ENCODE measurements around the gene MCOLN1. TPM values are rescaled to one million over a fixed set of nuclear protein-coding genes. Genes with fewer than 3 reads are reported as not detected.
"Not testable (repeated sequence)": the region's sequence is repeated elsewhere in the genome, so short reads cannot be mapped to it uniquely, and the experiment has no call there.

Gene MCOLN1
- total RNA-seq, 2 experiments from 2014 or later = 7.9 to 9.2 TPM

GRCh38 chr19:7535047-7535997 lies 12.9 kb downstream of the MCOLN1 start, which contains the start of gene PNPLA6:
PNPLA6 (plus strand) TSS chr19:7535717; CDS start chr19:7535789, 72 bp downstream.
- peak within 1 kb of the TSS; percentile 91 for H3K27ac Mint-ChIP-seq
- peaks cover 13% of the 10 kb centered on the region for H3K4me1 Mint-ChIP-seq (ENCODE audit: low read depth)
- peak; percentile 81 for ATAC-seq
- ChIA-PET POLR2A (interaction anchor here (0.6 to 6.3 kb wide), 5 partner anchors 11 to 94 kb away, joined by 3 to 44 read pairs (median 6); partner anchors contain the start of genes MCOLN1, PET100 and XAB2), CTCF (interaction anchor here (1.2 to 1.5 kb wide), 2 partner anchors 12 to 146 kb away, joined by 3 to 5 read pairs; partner anchors contain the start of gene TRAPPC5)
- peak; percentile 10 for TF ChIP-seq CTCF (IDR thresholded peaks at IDR 0.05)
- H3K9me3 Mint-ChIP-seq = no peaks in the 10 kb centered on the region
- H3K27me3 Mint-ChIP-seq = no peaks in the 10 kb centered on the region
- peak within 1 kb of the TSS; percentile 95 for H3K4me3 Mint-ChIP-seq
- intact Hi-C loops (cut with micrococcal nuclease) = no loop called here
- H3K36me3 Mint-ChIP-seq (ENCODE audit: low read depth) = peaks cover 15% of the 10 kb centered on the region
- DNase-seq = peak; percentile 97

- Mint-ChIP-seq H3K27ac (peak overlapping the region; percentile 91), H3K4me1 (ENCODE audit: low read depth) (peaks cover 14% of the 10 kb centered on the region), H3K27me3 (no peaks in the 10 kb centered on the region), H3K4me3 (peak overlapping the region; percentile 95), H3K9me3 (no peaks in the 10 kb centered on the region), H3K36me3 (ENCODE audit: low read depth) (peaks cover 14% of the 10 kb centered on the region)
- intact Hi-C loops (cut with micrococcal nuclease) = no loop called here
- ATAC-seq = peak; percentile 2
- ChIA-PET CTCF (interaction anchor here (0.6 to 1.2 kb wide), 3 partner anchors 13 to 1031 kb away, joined by 3 to 5 read pairs (median 5); no protein-coding TSS in a partner anchor), POLR2A (interaction anchor here (1.7 to 6.3 kb wide), 3 partner anchors 13 to 93 kb away, joined by 6 to 44 read pairs (median 7); partner anchors contain the start of genes MCOLN1, PET100 and XAB2)
- no peak for TF ChIP-seq CTCF (IDR thresholded peaks at IDR 0.05)
- DNase-seq = no peak
Measured at GRCh38 chr19:7535998-7536695, 13.7 kb downstream of the MCOLN1 start.

DNA sequence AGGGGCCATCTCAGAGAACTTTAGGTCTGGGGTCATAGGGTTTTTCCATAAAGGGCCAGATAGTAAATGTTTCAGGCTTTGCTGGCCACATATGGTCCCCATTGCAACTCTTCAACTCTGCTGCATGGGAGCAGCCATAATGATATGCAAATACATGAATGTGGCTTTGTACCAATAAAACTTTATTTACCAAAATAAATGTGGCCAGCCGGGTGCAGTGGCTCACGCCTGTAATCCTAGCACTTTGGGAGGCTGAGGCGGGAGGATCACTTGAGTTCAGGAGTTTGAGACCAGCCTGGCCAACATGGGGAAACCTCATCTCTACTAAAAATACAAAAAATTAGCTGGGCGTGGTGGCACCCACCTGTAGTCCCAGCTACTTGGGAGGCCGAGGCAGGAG lies 16.6 kb downstream of the MCOLN1 start:
- intact Hi-C loops (cut with micrococcal nuclease); CTCF ChIA-PET; H3K4me3 Mint-ChIP-seq: not testable (repeated sequence)

GRCh38 chr19:7539827-7540425 lies 17.5 kb downstream of the MCOLN1 start:
- no peak for TF ChIP-seq CTCF (IDR thresholded peaks at IDR 0.05)
- H3K27ac Mint-ChIP-seq = no peak overlapping the region
- POLR2A ChIA-PET = no interaction called here
- peaks cover 29% of the 10 kb centered on the region for H3K36me3 Mint-ChIP-seq (ENCODE audit: low read depth)
- H3K9me3 Mint-ChIP-seq = no peaks in the 10 kb centered on the region
- intact Hi-C loops (cut with micrococcal nuclease) = no loop called here
- DNase-seq = no peak
- no peak overlapping the region for H3K4me3 Mint-ChIP-seq
- CTCF ChIA-PET = interaction anchor here (0.8 kb wide), 1 partner anchor 322 kb away, joined by 4 read pairs; no protein-coding TSS in a partner anchor
- no peaks in the 10 kb centered on the region for H3K27me3 Mint-ChIP-seq
- peaks cover 22% of the 10 kb centered on the region for H3K4me1 Mint-ChIP-seq (ENCODE audit: low read depth)
- no peak for ATAC-seq

More for the DNA sequence above, 16.6 kb downstream of the MCOLN1 start:
- peaks cover 29% of the 10 kb centered on the region for H3K36me3 Mint-ChIP-seq (ENCODE audit: low read depth)
- POLR2A ChIA-PET, ATAC-seq, DNase-seq, H3K27me3 Mint-ChIP-seq, H3K27ac Mint-ChIP-seq, H3K9me3 Mint-ChIP-seq: not testable (repeated sequence)
- H3K4me1 Mint-ChIP-seq (ENCODE audit: low read depth) = peaks cover 14% of the 10 kb centered on the region

Data from activated CD8-positive, alpha-beta T cell treated with anti-CD3 and anti-CD28 coated beads for 36 hours (primary cell).